DMS53 treated with DMSO at 0.1 percent for 48 hours (cell line): ENCODE measurements around the gene MOAP1.
"Not testable (repeated sequence)": the region's sequence is repeated elsewhere in the genome, so short reads cannot be mapped to it uniquely, and the experiment has no call there.

Source experiments
- DNase-seq: peaks from one replicate; lab custom pipeline; 2025; ENCODE audit not compliant: unreplicated experiment; lab: John Stamatoyannopoulos, UW

Gene MOAP1

DNA sequence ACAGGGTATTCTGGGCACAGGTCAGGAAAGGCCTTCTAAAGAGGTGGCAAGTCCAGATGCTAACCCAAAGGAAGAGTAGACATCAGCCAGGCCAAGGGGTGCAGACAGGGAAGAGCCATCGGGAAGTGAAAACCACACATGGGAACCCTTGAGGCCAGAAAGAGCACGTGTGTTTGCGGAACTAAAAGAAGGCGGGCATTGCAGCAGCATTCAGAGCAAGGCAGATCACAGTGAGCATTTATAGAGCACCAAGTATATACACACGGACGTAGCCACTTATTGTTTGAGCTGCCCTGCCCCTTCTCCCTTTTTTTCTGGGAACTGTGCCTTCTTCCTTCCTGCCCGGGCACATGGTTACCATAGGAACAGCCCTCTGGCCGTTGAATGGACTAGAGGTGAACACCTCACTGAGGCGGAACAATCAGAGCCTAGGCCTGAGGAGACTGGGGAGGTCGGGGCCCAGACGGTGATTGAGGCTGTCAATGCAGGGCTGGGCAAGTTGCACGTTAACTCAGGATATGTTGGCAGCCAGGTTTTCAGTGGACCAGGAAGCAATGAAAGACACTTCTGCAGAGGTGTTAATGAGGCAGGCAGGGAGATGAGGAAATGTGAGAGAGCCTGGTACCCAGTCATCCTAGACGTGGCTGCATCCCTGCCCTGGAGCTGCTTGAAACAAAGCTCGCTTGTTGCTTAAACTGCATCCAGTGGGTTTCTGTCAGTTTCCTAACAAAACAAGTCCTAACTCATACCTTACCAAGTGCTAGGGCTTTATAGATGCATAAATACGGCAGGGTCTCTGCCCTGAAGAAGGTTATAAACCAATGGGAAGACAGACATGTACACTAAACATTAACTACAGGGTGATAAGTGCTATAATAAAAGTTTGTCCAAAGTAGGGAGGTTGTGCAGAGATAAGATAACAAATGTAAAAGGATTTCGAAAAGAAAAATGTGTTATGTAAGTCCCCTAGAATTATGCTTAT lies 34.2 kb downstream of the MOAP1 start:
- peak; percentile 57 for DNase-seq

DNA sequence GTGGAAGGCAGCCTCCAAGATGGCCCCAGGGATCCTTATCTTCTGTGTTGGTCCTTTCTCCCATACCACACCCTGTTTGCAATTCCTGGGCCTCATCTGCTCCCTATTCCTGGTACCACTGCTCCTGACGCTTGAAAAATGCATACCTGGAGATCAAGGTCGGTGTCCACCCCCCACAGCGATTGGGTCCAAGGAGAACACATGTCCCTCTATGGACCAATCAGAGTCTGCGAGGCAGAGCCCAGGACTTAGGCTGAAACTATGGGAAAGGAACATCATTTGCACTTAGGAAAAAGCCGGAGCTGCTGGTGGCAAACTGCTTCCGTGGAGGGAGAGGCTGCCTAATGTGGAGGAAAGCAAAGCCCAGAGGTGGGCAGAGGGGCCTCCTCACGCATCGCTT lies 35.7 kb downstream of the MOAP1 start:
- no peak for DNase-seq

DNA sequence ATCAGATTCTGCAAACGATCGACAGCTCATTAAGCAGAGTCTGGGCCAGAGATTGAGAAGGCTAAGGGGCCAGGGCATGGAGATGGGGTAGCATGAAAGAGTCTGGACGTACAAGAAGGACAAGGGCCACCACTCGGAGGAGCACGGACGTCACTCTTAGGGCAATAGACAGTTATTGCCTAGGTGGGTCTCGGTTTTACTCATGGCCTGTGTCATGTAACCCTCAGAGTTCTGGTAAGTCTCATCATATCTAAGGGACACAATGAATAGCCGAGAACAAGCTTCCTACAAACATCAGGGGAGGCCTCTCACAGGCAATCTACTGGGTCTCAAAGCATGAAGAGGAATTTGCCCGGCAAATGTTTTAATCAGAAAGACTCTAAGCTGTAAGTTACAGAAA lies 38.6 kb downstream of the MOAP1 start:
- DNase-seq, result no peak

DNA sequence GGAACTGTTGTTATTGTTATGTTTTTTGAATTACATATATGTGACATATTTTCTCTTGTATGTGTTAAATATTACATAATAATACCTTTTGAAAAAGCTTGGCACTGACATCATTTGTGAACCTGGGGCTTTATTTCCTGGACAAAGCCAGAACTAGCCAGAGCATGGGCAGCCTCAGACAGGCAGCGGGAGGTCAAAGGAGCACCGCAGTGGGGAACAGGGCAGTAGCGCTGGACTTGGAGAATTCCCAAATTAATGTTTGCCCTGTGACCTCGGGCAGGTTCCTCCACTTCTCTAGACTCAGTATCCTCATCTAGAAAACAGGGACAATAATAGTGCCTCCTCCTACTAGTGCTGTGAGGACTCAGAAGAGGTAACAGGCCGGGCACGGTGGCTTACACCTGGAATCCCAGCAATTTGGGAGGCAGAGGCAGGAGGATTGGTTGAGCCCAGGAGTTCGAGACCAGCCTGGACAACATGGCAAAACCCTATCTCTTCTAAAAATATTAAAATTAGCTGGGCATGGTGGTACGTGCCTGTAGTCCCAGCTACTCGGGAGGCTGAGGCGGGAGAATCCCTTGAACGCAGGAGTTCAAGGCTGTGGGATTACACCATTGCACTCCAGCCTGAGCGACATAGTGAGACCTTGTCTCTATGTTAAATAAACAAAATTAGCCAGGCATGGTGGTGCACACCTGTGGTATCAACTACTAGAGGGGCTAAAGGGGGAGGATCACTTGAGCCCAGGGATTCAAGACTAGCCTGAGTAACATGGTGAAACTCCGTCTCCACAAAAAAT lies 41.6 kb downstream of the MOAP1 start:
- no peak for DNase-seq

DNA sequence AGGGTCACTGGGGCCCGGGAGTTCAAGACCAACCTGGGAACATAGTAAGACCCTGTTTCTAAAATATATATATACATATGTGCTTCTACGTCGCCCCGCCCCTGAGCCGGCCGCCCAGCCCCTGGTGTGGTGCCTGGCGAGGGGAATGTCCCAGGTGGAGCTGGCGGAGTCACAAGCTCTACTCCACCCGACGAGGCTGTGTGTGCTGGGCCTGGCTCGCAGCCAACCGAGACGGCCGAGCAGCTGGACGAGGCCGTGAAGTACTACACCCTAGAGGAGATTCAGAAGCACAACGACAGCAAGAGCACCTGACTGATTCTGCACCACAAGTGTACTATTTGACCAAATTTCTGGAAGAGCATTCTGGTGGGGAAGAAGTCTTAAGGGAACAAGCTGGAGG lies 46.8 kb downstream of the MOAP1 start:
- DNase-seq, result peak; percentile 25

DNA sequence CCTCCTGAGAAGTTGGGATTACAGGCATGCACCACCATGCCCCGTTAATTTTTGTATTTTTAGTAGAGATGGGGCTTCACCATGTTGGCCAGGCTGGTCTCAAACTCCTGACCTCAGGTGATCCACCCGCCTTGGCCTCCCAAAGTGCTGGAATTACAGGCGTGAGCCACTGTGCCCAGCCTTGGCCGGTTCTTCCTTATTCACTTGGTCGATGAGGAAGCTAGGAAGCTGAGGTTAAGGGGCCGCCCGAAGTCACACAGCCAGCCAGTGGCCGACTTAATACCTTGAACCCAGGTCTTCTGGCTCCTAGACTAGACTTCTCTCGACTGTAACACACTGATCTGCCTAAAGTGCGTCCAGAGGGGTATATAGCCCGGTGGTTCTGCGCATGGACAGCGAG lies 48.2 kb downstream of the MOAP1 start:
- not testable (repeated sequence) for DNase-seq

DNA sequence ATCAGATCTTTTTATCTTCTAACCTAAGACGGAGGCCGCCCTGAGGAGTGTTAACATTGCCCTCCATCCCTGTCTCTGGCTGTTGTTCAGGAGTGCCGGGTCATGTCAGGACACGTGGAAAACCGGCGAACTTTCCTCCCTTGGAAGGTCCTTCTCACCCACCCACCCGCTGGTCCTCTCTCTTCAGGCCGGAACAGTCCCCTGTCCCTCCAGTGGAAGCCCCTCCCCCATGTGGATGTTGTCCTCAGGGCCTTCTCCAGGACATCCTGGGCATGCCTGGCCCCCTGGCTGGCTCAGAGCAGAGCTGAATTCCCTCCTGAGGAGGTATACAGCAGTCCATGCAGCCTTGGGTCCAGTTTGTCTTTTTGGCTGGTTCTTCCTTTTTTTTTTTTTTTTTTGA lies 48.7 kb downstream of the MOAP1 start:
- DNase-seq, result no peak

DNA sequence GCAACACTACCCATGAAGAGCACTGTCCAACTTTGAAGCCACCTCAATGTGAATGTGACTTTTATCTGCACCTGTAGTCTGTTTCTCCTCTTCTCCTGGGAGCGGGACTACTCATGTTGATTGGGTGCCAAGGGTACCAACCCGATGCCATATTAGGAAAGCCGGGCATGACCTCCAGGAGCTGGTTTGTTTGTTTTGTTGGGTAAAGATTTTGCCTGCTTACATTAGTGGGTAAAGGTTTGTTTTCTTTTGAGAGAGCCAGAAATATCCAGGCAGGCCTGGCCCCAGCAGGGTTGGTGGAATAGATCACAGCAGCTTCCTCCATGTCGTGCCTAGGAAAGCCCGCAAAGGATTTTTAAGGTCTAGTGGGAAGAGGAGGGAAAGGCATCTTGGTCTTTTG lies 49.3 kb downstream of the MOAP1 start:
- peak; percentile 7 for DNase-seq

DNA sequence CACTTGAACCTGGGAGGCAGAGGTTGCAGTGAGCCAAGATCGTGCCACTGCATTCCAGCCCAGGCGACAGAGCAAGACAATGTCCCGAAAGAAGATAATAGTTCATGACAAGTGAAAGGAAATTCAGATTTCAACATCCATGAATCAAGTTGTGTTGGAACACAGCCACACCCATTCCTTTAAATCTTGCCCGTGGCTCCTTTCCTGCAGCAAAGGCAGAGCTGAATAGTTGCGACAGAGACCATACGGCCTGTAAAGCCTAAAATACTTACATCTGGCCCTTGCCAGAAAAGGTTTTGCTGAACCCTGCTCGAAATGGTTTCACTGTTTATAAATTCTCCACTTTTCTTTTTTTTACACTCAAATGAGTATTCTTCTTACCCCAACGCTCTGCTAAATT lies 51.2 kb downstream of the MOAP1 start:
- DNase-seq, result no peak

DNA sequence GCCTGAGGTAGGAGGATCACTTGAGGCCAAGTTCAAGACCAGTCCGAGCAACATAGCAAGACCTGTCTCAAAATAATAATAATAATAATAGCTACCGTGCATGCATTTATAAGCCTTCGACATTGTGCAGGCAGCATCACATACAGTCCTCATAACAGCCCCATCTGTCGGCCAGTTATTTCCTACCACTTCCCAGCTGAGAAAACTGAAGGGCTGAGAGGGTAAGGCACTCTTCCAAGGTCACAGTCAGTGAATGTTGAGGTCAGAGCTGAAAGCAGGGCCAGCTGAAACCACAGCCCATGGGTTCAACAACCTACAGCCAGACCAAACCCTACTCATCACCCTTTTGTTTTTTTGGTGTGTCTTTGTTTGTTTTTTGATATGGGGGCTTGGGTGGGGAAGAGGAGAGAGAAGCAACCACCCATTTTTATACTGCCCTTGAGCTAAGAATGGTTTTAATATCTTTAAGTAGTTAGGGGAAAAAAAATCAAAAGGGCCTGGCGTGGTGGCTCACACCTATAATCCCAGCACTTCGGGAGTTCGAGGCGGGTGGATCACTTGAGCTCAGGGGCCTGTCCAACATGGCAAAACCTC lies 52.1 kb downstream of the MOAP1 start:
- peak; percentile 5 for DNase-seq
